NOMO-1 (cell line): Measurements from ENCODE around the gene LAPTM5.

Experiments used
- DNase-seq, 2 experiments: peaks; one replicate each; lab custom pipeline; 2025; ENCODE audit not compliant: unreplicated experiment in 2 of 2; lab: John Stamatoyannopoulos, UW

LAPTM5 gene

GRCh38 chr1:30720271-30721223, 37.0 kb downstream of the LAPTM5 start:
- DNase-seq, result peak; percentile 12 to 13

GRCh38 chr1:30719406-30720270, 37.9 kb downstream of the LAPTM5 start:
- DNase-seq, result peak in 1 of 2 experiments; percentile 60

- peak; percentile 93 to 97 for DNase-seq
Observed at GRCh38 chr1:30718636-30719405, 38.8 kb downstream of the LAPTM5 start.

- peak; percentile 97 to 98 for DNase-seq
Observed at GRCh38 chr1:30718091-30718635, 39.4 kb downstream of the LAPTM5 start.

- no peak for DNase-seq
Observed at GRCh38 chr1:30716646-30717045, 40.9 kb downstream of the LAPTM5 start.

- DNase-seq, result no peak
Observed at GRCh38 chr1:30715886-30716285, 41.7 kb downstream of the LAPTM5 start.

GRCh38 chr1:30715216-30715615, 42.4 kb downstream of the LAPTM5 start:
- no peak for DNase-seq

GRCh38 chr1:30714536-30715090, 43.0 kb downstream of the LAPTM5 start:
- DNase-seq, result no peak

- no peak for DNase-seq
Observed at GRCh38 chr1:30714025-30714424, 43.5 kb downstream of the LAPTM5 start.

GRCh38 chr1:30713311-30713710, 44.3 kb downstream of the LAPTM5 start:
- DNase-seq, result no peak

GRCh38 chr1:30712583-30712982, 45.0 kb downstream of the LAPTM5 start:
- DNase-seq, result no peak

GRCh38 chr1:30710407-30710806, 47.2 kb downstream of the LAPTM5 start:
- DNase-seq, result no peak

GRCh38 chr1:30708361-30708728, 49.2 kb downstream of the LAPTM5 start:
- no peak for DNase-seq

- DNase-seq, result peak; percentile 44 to 45
Observed at GRCh38 chr1:30707412-30708360, 49.9 kb downstream of the LAPTM5 start.

GRCh38 chr1:30706528-30706927, 51.0 kb downstream of the LAPTM5 start:
- DNase-seq, result no peak

- no peak for DNase-seq
Observed at GRCh38 chr1:30705698-30706097, 51.9 kb downstream of the LAPTM5 start.

GRCh38 chr1:30704765-30705509, 52.6 kb downstream of the LAPTM5 start:
- DNase-seq, result no peak

GRCh38 chr1:30704271-30704670, 53.3 kb downstream of the LAPTM5 start:
- DNase-seq, result no peak
